NCI-H2171 treated with DMSO at 0.1 percent for 48 hours (cell line): ENCODE measurements around the gene AGAP3.
A peak's percentile ranks its signal among the peaks of the same experiment; 100 is the strongest.

ENCODE experiments used
- DNase-seq: peaks from one replicate; lab custom pipeline; 2025; lab: John Stamatoyannopoulos, UW

Gene AGAP3

DNA sequence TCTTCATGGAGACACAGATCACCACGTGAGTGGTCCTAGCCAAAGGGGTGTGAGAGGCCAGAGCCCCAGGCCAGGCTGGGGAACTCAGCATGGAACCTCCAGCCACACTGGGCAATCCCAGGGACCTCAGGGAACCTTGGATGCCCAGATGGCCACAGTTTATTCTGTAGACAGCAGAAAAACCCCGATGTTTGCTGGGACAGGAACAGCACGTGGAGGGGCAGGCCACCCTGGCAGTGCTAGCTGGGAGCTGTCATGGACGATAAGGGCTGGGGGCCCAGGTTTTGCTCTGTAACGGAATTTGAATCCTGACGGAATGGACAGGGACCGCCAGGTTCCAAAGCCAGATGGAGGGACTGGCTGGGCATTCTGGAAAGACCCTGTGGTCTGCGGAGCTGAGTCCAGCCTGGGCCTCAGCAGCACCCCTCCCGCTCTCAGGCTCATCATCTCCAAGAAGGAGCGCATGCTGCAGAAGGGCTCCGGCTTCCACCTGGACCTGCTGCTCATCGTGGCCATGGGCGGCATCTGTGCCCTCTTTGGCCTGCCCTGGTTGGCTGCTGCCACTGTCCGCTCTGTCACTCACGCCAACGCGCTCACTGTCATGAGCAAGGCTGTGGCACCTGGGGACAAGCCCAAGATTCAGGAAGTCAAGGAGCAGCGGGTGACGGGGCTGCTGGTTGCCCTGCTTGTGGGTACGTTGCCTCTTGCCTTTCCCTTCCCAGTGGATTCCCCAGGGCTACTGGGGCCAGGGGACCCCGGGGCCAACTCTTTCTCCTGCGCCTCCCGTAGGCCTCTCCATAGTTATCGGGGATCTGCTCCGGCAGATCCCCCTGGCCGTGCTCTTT lies 11.2 kb upstream of the AGAP3 start:
- no peak for DNase-seq

DNA sequence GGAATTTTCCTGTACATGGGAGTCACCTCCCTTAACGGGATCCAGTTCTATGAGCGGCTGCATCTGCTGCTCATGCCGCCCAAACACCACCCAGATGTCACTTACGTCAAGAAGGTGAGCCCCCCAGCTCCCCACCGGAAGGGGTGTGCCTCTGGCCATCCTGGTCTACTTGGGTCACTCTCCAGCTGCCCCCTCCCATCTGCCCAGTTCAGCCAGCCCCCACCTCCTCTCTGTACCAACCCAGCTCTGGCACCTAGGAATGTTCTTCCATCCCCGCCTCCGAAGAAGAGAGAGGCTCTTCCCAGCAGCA lies 10.7 kb upstream of the AGAP3 start:
- DNase-seq = no peak

DNA sequence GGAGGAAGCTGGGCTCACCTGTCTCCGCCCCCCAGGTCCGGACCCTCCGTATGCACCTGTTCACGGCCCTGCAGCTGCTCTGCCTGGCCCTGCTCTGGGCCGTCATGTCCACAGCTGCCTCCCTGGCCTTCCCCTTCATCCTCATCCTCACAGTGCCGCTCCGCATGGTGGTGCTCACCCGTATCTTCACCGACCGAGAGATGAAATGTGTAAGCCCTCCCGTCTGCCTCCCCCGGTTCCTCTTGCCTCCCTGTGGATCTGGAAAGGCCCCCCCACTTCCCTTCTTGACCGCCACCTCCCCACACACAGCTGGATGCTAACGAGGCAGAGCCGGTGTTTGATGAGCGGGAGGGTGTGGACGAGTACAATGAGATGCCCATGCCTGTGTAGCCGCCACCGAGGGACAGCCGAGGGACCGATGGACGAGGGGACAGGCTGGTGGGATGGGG lies 10.3 kb upstream of the AGAP3 start:
- no peak for DNase-seq

DNA sequence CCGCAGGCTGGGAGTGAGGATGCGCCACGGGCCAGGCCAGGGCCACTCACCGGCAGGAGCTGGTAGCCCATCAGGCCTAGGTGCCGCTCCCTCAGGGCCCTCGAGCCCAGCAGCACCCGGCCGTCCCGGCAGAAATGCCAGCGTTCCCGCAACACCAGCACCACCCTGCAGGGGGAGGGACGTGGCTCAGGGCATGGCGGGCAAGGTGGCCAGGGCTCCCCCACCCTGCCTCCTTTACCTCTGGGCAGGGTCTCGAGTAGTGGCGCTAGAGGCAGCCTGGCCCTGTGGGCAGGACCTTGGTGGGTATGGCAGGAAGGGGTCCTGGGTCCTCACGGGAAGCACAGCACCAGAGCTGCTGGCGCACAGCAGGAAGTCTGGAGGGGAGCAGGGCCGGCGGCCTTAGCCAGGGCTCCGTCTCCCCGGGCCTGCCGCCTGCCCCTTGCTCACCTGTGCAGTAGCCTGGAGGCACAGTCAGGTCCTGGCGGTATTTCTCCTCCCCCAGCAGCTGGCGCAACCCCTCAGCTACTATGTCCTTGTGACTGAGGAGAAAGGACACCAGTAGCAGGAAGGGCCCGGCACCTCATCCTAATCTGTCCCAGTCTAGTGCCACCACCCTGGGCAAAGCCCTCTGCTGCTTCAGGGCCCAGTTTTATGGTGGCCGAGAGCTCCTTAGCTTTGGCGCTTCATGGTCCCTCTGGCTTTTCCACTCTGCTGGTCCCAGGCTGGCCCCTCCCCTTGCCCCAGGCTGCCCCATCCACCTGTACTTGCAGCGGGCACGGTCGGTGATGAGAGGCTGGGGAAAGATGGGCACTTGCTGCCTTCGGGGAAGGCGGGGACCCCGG lies 9.2 kb upstream of the AGAP3 start:
- no peak for DNase-seq

DNA sequence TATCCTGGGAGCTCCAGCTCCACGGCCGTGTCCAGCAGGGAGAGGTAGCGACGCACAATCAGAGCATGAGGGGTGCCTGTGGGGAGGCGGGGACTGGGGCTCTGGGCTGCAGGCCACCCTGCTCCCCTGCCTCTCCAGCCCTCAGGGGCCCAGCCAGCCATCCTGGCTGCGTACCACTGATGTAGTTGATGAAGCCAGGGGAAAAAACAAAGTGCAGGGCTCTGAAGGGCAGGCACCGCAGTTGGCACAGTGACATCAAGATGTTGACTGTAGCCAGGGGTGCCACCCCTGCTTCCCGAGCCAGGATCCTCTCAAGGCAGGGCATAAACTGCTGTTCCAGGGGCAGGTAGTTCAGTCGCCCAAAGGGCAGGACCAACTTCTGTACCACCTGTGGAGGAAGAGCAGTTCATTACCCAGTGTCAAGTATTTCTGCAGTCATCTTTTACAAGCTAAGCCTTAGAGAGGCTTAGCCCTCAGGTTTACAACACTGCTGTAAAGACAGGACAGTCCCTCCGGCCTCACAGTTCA lies 8.5 kb upstream of the AGAP3 start:
- DNase-seq = no peak

DNA sequence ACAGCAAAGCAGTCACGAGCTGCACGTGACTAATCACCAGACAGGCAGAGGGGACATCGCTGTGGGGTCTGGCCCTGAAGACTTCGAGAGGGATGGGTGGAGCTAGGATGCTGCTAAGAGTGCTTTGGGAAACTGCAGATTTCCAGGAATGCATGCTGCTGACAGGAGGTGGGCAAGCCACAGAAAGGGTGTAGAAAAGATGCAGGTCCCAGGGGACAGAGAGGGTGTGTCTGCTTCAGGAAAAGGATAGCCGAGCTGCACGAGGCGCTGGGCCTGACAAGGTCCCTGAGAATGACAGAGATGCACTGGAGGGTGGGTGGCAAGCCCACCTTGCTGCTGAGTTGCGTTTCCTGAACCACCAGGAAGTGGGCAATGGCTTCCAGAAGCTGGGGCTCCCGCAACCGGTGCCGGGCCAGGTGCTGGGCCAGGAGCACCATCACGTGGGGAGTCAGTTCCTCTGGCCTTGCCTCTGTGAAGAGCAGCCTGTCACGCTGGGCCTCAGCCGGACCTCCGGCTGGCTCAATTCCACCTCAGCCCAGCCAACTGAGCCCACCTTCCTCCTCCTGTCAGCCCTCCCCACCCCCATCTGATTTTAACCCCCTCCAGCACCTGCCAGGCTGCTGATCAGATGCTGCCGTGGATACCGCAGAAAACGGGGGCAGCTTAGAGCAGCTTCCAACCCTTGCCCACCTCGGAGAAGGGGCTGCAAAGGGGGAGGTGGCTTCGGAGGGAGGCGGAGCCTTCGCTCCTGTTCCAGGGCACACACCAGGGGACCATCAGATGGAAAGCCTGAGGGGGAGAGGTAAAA lies 7.8 kb upstream of the AGAP3 start:
- peak; percentile 16 for DNase-seq

DNA sequence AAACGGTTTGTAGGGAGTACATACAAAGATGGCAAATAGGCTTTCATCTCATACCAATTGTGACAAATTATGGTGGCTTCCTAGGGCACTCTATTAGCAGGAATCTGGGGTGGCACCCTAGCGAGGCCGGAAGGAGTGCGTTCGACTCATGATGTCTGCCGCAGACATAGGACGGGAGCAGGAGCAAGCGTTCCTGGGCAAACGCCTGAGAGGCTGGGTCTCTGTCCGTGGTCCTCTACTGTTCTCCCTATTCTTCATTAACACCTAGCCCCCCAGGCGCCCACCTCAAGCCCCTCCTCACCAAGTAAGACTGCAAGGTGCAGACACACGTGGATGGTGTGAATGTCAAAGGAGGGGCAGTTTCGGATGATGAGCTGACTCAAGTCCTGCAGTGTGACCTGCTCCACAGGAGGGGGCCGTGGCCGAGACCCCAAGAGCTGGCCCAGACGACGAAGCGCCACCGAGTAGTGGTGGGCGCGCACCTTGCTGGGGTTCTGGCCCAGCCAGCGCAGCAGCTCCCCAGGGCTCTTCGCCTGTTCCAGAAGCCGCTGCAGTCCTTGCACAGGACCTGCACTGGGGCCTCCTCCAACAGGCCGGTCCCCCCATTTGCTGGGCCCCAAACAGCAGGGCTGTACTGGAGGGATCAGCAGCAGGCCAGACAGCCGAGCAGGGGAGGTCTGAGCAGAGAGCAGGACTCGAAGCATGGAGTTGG lies 6.9 kb upstream of the AGAP3 start:
- no peak for DNase-seq

DNA sequence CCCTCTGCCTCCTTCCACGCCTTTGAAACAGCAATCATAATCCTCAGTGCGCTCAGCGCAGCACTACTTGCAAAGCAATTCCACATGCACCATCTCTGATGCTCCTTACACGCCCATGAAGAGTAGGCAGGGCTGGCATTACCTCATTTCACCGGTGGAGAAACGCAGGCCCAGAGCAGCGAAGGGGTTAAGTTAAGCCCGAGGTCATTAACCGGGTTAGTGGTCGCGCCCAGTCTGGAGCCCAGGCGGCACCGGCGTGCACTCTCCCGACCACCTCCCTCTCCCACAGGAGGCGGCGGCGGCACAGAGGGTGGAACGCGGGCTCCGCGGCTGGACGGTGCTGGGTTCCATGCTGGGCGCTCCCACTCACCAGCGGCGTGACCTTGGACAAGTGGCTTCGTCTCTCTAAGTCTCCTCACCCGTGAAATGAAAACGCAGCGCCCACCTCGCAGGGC lies 6.2 kb upstream of the AGAP3 start:
- peak; percentile 6 for DNase-seq

DNA sequence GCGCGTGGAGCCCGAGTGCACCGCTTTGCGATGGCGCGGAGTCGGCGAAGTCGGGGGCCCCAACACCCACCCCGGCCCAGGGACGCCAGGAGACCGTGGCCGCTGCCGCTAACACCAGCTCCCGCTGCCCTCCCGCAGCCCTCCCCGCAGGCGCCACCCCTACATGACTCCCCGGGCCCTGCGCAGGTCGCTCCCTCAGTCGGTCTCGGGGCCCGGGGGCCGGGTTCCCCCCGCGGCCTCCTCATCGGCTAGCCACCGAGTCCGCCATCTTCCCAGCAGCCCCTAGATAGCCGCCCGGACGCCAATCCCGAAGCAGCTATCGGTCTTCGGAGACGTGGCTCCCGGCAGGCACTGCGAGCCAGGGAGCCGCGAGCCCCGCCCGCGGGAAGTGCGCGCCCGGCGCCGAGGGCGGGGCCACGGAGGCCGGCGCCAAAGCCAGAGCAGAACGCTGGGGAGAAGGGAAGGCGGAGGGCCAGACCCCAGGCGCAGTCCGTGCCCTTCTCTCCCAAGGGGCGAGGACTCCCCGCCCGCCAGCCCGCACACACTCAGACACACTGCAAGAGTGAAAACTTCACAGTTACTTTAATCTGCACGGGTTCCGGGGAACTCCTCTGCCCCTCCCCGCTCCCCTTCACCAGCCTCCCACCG lies 5.6 kb upstream of the AGAP3 start, which contains the start of gene FASTK:
Gene FASTK (minus strand): TSS at position 288 of the 648 bp plus-strand sequence. CDS start 43 bp downstream, at position 245.
- peak; percentile 87 for DNase-seq

DNA sequence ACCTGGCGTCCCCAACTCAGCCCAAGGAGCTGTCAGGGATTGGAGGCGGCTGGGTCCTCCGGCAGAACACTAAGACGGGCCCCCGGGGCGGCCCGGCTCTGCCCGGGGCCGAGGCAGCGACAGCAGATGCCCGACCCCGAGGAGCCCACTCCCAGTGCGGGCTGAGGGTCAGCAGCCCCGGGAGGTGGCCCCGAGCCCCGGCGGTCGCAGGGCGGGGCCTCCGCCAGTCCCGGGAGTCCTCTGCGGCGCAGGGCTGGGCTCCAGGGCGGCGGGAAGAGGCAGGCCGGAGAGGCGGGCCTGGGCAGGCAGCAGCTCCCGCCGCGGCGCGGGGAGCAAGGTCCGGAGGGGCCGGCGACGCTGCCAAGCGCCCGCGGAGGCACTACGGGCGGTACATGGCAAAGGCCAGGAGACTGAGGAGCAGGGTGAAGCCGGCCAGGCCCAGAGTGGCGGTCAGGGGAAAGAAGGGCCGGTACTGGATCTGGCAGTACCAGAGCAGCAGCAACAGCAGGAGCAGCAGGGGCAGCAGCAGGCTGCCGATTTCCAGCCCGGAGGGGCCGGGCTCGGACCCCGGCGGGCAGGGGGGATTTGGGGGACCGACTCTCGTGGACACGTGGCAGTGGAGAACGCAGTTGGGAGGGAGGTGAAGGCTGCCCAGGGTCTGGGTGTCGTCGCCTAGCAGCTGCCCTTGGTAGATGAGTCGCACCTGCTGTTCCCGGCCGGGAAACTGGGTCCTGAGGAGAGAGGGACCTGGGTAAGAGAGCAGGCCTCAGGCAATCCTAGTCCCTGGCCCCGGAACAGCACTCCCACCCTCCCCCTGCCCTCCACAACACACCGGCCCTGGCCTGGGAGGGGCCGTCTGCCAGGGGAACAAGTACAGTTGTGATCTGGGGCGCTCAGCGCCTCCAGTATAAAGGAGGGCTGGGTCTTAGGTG lies 4.8 kb upstream of the AGAP3 start:
- DNase-seq = peak; percentile 12

DNA sequence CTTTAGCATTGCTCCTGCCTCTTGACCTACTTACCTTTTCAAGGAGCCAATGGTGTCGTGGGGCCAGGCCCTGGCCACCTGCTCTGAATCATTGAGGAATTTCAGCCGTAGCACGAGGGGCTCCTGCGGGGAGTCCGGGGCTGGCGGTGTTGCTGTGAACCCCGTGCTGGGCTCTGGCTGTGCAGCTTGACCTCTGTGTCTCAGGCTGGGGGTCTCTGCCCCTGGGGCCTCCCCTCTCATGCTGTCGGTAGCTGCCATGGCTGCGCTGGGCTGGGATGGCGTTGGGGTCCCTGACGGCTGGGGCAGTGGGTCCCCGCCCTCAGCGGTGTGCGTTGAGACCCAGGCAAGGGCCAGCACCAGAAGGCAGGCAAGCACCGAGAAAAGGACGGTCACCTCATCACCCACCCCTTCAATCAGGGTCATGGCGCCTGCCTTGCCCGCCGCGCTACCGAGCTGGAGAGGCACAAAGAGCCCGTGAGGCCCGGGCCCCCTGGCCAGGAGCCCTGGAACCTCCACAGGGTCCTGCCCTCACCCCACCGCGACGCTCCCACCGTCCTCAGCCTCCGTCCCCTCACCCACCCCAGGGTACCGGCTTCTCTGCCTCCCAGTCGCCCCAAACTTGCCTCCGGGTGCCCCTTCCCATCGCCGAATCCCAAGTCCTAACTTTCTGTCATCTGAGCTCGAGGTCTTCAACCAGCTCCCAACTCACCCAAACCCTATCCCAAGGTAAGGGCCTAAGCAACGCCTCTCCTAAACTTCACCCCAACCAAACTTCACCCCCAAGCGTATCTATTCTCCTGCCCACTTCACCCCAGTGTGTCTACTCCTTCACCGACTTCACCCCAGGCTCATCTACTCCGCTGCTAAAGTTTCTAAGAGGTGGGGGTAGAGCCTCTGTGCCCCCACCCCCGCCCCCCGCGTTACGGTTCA lies 3.9 kb upstream of the AGAP3 start:
- DNase-seq = no peak

DNA sequence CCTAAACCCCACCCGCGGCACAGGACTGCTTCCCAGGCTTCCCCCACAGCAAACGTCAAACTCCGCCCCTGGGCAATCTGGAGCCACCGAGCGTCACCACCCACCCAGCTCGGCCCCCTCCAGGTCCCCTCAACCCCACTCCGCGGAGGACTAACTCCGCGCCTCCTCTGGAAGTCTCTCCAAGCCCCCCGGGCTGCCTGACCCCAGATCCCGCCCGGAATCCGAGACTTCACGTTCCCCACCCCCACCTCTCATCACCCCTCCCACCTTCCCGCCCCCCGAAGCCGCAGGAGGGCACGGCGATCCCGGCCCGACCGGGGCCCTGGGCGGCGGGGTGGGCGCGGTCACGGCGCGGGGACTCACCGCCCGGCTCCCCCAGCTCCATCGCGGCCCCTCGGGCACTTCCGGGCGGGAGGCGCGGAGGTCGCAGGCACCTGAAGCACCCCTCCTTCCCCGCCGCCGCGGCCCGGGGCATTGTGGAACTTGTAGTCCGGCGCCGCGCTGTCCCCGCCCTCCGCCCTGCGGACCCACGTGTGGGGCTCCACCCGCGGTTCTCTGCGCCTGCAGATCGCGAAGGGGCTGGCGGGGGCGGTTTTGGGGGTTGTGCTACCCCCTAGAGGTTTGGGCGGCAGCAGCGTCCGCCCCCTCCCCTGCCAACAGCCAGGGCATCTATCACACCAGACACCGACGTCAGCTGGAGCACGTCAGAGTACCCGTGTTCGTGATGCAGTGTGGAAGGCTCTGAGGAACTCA lies 3.0 kb upstream of the AGAP3 start, which contains the start of gene TMUB1:
Gene TMUB1 (minus strand): TSS at position 423 of the 753 bp plus-strand sequence. CDS start 930 bp downstream, outside the sequence.
- DNase-seq = peak; percentile 76

DNA sequence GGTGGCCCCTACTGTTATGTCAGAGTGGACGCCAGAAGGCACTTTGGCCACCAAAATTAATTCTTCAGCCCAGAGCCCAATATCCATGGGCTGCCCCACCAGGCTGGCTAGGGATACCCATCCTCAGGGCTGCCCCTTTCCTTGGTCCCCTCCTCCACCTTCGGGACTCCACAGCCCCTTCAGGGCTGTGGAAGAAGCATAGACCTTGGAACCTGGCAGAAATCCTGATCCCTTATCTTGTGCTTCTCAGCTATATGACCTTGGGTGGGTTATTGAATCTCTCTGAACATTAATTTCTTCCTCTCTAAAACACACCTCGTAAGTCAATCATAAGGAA lies 2.5 kb upstream of the AGAP3 start:
- no peak for DNase-seq

DNA sequence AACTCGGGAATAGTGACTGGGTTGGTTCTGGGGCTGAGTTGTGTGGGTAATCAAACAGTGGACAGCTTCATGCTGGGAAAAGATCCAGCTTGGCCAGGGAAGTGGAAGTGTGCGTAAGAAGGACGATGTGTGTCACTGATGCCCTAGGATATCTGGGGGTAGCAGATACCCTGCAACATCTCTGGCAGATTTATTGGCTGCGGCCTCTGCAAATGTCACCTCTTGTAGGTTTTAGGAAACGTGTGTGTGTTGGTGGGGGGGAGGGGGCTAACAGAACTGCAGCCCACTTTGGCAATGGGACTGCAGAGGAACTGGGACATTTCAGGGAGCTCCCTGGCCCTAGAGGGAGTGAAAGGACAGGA lies 965 bp upstream of the AGAP3 start:
- no peak for DNase-seq

DNA sequence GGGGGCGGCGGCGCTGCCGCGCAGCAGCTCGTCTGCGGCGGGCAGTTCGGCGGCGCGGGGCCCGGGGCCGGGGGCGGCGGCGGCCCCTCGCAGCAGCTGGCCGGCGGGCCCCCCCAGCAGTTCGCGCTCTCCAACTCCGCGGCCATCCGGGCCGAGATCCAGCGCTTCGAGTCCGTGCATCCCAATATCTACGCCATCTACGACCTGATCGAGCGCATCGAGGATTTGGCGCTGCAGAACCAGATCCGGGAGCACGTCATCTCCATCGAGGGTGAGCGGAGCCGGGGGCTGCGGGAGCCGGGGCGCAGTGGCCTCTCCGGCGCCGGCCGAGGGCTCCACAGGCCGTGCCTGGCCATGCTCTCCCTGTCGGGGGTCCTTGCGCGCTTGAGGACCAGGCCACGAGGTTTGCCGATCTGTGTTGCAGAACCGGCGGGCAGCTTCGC lies 548 bp downstream of the AGAP3 start:
- DNase-seq = peak; percentile 26

DNA sequence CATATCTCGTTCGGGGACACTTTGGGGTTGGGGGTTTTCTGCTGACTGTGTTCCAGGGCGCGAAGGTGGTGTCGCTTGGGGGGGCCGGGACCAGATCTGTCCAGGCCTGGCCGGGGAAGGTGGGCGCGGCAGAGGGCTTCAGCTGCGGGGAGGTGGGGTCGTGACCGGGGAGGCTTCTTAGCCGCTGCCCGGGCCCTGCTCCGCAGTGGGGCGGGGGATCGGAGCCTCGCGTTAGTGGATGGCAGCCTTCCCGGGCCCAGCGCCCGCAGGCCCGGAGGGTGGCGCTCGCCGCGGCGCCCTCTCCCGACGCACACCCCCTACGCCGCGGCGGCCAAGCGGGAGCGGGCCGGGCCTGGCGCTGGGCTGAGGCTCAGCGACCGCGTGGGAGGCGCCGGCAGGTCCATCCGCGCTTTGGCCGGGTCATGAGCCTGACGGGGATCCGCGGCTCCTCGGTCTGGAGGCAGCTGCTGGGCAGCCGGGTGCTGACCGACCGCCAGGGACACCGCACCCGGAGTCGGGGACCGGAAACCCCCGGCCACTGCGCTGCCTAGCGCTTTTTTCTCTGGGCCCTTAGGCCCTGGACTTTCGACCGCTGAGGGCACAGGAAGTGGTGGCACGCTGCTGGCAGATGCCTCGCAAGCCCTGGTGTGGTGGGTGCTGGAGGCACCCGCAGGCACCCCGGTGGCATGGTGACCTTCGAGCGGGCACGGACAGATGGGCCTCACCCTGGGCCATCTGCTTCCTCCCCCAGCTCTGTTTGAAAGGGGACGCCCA lies 1.2 kb downstream of the AGAP3 start:
- no peak for DNase-seq
